H9 (cell line): Measurements from ENCODE around the gene LPCAT1. TPM values are rescaled to one million over a fixed set of nuclear protein-coding genes. Genes with fewer than 3 reads are reported as not detected.

Experiments
- DNase-seq: peaks from one replicate; pipeline ENCODE4 v3.0.0-alpha.2; 2017
- H2AFZ ChIP-seq: one replicate; pipeline ENCODE4 v1.6.1; 2013; ENCODE audit warnings: mild to moderate bottlenecking, low read length, control low read depth, moderate library complexity
- H2AK5ac ChIP-seq: 2 replicates; pipeline ENCODE4 v1.6.1; 2013; ENCODE audit warnings: low read length, control low read depth, mixed read lengths; ENCODE audit not compliant: insufficient read length
- H2BK120ac ChIP-seq: one replicate; pipeline ENCODE4 v1.6.1; 2013; ENCODE audit warnings: low read depth, mild to moderate bottlenecking, low read length, control low read depth, inconsistent platforms; ENCODE audit not compliant: poor library complexity, severe bottlenecking
- H2BK12ac ChIP-seq: 2 replicates; pipeline ENCODE4 v1.6.1; 2013; ENCODE audit warnings: low read length, control low read depth, mixed read lengths, low read depth; ENCODE audit not compliant: insufficient read length
- H2BK15ac ChIP-seq: 2 replicates; pipeline ENCODE4 v1.6.1; 2013; ENCODE audit warnings: low read depth, low read length, control low read depth
- H2BK20ac ChIP-seq: one replicate; pipeline ENCODE4 v1.6.1; 2013; ENCODE audit warnings: low read depth, mild to moderate bottlenecking, low read length, control low read depth, inconsistent platforms; ENCODE audit not compliant: poor library complexity, severe bottlenecking
- H2BK5ac ChIP-seq: 2 replicates; pipeline ENCODE4 v1.6.1; 2013; ENCODE audit warnings: low read length, control low read depth, mixed read lengths; ENCODE audit not compliant: insufficient read length
- H3K14ac ChIP-seq: 2 replicates; pipeline ENCODE4 v1.6.1; 2013; ENCODE audit warnings: low read length, control low read depth; ENCODE audit not compliant: insufficient read depth
- H3K18ac ChIP-seq: 2 replicates; pipeline ENCODE4 v1.6.1; 2013; ENCODE audit warnings: low read depth, mild to moderate bottlenecking, mixed read lengths, low read length, control low read depth; ENCODE audit not compliant: insufficient read length
- H3K23ac ChIP-seq: 2 replicates; pipeline ENCODE4 v1.6.1; 2013; ENCODE audit warnings: low read length, control low read depth, mixed read lengths, low read depth; ENCODE audit not compliant: insufficient read length
- H3K23me2 ChIP-seq: 2 replicates; pipeline ENCODE4 v1.6.1; 2013; ENCODE audit warnings: low read depth, mild to moderate bottlenecking, mixed read lengths, low read length, control low read depth; ENCODE audit not compliant: insufficient read length, poor library complexity, severe bottlenecking
- H3K27ac ChIP-seq: 2 replicates; pipeline ENCODE4 v1.5.1; 2013; ENCODE audit warnings: low read length, control low read depth, mixed read lengths, low read depth; ENCODE audit not compliant: insufficient read length
- H3K27me3 ChIP-seq: 2 replicates; pipeline ENCODE4 v1.6.1; 2013; ENCODE audit warnings: low read length, control low read depth, inconsistent platforms; ENCODE audit not compliant: insufficient read depth
- H3K4ac ChIP-seq: 2 replicates; pipeline ENCODE4 v1.6.1; 2013; ENCODE audit warnings: low read depth, mild to moderate bottlenecking, control low read depth, inconsistent platforms, low read length, moderate library complexity
- H3K4me1 ChIP-seq: 2 replicates; pipeline ENCODE4 v1.6.1; 2013; ENCODE audit warnings: low read length, control low read depth, inconsistent platforms; ENCODE audit not compliant: insufficient read depth
- H3K4me2 ChIP-seq: 2 replicates; pipeline ENCODE4 v1.6.1; 2013; ENCODE audit warnings: low read length, control low read depth, mixed read lengths; ENCODE audit not compliant: insufficient read length, insufficient read depth
- H3K56ac ChIP-seq: 2 replicates; pipeline ENCODE4 v1.6.1; 2013; ENCODE audit warnings: low read depth, mild to moderate bottlenecking, mixed read lengths, low read length, control low read depth; ENCODE audit not compliant: insufficient read length
- H3K79me1 ChIP-seq: 2 replicates; pipeline ENCODE4 v1.6.1; 2013; ENCODE audit warnings: low read depth, mild to moderate bottlenecking, moderate library complexity, low read length, control low read depth, inconsistent platforms; ENCODE audit not compliant: insufficient read depth, poor library complexity, severe bottlenecking
- H3K79me2 ChIP-seq: 2 replicates; pipeline ENCODE4 v1.6.1; 2013; ENCODE audit warnings: low read length, control low read depth, inconsistent platforms; ENCODE audit not compliant: insufficient read depth
- H3K9ac ChIP-seq: 2 replicates; pipeline ENCODE4 v1.6.1; 2013; ENCODE audit warnings: low read length, control low read depth, mixed read lengths; ENCODE audit not compliant: insufficient read length; ENCODE audit errors: extremely low read depth
- H3K9me3 ChIP-seq: one replicate; pipeline ENCODE4 v1.6.1; 2013; ENCODE audit warnings: low read depth, low read length, inconsistent platforms; ENCODE audit not compliant: control insufficient read depth
- H3T11ph ChIP-seq: one replicate; pipeline ENCODE4 v1.6.1; 2013; ENCODE audit warnings: mild to moderate bottlenecking, low read length, control low read depth, inconsistent platforms
- H4K20me1 ChIP-seq: one replicate; pipeline ENCODE4 v1.6.1; 2013; ENCODE audit not compliant: control insufficient read depth, insufficient read length, insufficient read depth
- H4K5ac ChIP-seq: 2 replicates; pipeline ENCODE4 v1.6.1; 2013; ENCODE audit warnings: low read depth, mild to moderate bottlenecking, mixed read lengths, low read length, control low read depth; ENCODE audit not compliant: insufficient read length
- H4K8ac ChIP-seq: replicated peaks from 2 replicates; pipeline ENCODE4 v1.6.1; 2013; ENCODE audit warnings: low read length, control low read depth, mixed read lengths, low read depth; ENCODE audit not compliant: insufficient read length
- H4K91ac ChIP-seq: 2 replicates; pipeline ENCODE4 v1.6.1; 2013; ENCODE audit warnings: low read depth, mild to moderate bottlenecking, moderate library complexity, mixed read lengths, low read length, control low read depth; ENCODE audit not compliant: insufficient read length
- H3K27ac Mint-ChIP-seq, 3 experiments: 2 replicates in 2 of 3; 3 replicates in 1 of 3; pipeline ENCODE4 v1.8.0; 2020 to 2021; ENCODE audit warnings: mixed read lengths in 3 of 3, mild to moderate bottlenecking in 1 of 3, moderate library complexity in 1 of 3
- H3K27me3 Mint-ChIP-seq: 2 replicates; pipeline ENCODE4 v1.8.0; 2021; ENCODE audit warnings: low read depth, mild to moderate bottlenecking, moderate library complexity, mixed read lengths
- H3K36me3 Mint-ChIP-seq, 3 experiments: 2 replicates in 2 of 3; 3 replicates in 1 of 3; pipeline ENCODE4 v1.8.0; 2020 to 2021; ENCODE audit warnings: low read depth in 3 of 3, mixed read lengths in 3 of 3; ENCODE audit not compliant: insufficient read depth in 1 of 3
- H3K4me1 Mint-ChIP-seq, 2 experiments: 2 replicates each; pipeline ENCODE4 v1.8.0; 2020; ENCODE audit warnings: mixed read lengths in 2 of 2
- H3K4me3 Mint-ChIP-seq, 2 experiments: 2 replicates in 1 of 2; 3 replicates in 1 of 2; pipeline ENCODE4 v1.8.0; 2020 to 2021; ENCODE audit warnings: mild to moderate bottlenecking in 2 of 2, mixed read lengths in 2 of 2, moderate library complexity in 1 of 2
- H3K9me3 Mint-ChIP-seq, 2 experiments: 2 replicates in 1 of 2; 3 replicates in 1 of 2; pipeline ENCODE4 v1.8.0; 2020; ENCODE audit warnings: mild to moderate bottlenecking in 2 of 2, mixed read lengths in 2 of 2, moderate library complexity in 1 of 2
- WGBS: extraction: QIAGEN DNeasy Blood & Tissue Kit; methylation state at CpG from one replicate; pipeline ENCODE4 v1.1.7; 2013; ENCODE audit warnings: missing lambda C conversion rate, low lambda C conversion rate, mixed read lengths; ENCODE audit not compliant: insufficient read length; ENCODE audit errors: extremely low coverage; 5-methylcytosine and 5-hydroxymethylcytosine counted together
- total RNA-seq: library from RNA; stranded (reverse); gene quantifications from 2 replicates; pipeline ENCODE4 v1.2.1, GENCODE V29; 2021
- TF ChIP-seq, protein P1 (sequence below): fragments of 200-600 bp; sonication (generic); conservative IDR thresholded peaks from 3 replicates; pipeline ENCODE4 v1.8.0; 2021; ENCODE audit warnings: antibody characterized with exemption, mild to moderate bottlenecking

The LPCAT1 gene
- total RNA-seq, 1 experiment from 2014 or later: 231 TPM

- H3K79me2 ChIP-seq: peaks cover 57% of the 10 kb centered on the region; the same call in 1 of the 2 replicates
- H3T11ph ChIP-seq: no peak overlapping the region
- DNase-seq: no peak
- H3K27me3 Mint-ChIP-seq: no peaks in the 10 kb centered on the region
- H3K79me1 ChIP-seq: peaks cover 10% of the 10 kb centered on the region
- no peak overlapping the region for H3K4me3 Mint-ChIP-seq
- no peaks in the 10 kb centered on the region for H3K9me3 Mint-ChIP-seq
- H3K56ac ChIP-seq: no peak overlapping the region
- H2BK12ac ChIP-seq: no peak overlapping the region
- H2AFZ ChIP-seq: no peak overlapping the region
- no peak overlapping the region for H2BK5ac ChIP-seq
- H3K27me3 ChIP-seq: no peaks in the 10 kb centered on the region
- no peak overlapping the region for H4K8ac ChIP-seq
- H2BK120ac ChIP-seq: no peak overlapping the region
- H3K18ac ChIP-seq: no peak overlapping the region
- no peaks in the 10 kb centered on the region for H3K9me3 ChIP-seq
- no peak overlapping the region for H2BK20ac ChIP-seq
- H4K5ac ChIP-seq: no peak overlapping the region
- H3K4ac ChIP-seq: no peak overlapping the region
- no peak overlapping the region for H3K23ac ChIP-seq
- H3K36me3 Mint-ChIP-seq: peaks cover 10 to 43% (median 34%) of the 10 kb centered on the region in 3 experiments; a peak in 6 of 7 replicates
- H4K91ac ChIP-seq: no peak overlapping the region
- TF ChIP-seq, protein P1, sequence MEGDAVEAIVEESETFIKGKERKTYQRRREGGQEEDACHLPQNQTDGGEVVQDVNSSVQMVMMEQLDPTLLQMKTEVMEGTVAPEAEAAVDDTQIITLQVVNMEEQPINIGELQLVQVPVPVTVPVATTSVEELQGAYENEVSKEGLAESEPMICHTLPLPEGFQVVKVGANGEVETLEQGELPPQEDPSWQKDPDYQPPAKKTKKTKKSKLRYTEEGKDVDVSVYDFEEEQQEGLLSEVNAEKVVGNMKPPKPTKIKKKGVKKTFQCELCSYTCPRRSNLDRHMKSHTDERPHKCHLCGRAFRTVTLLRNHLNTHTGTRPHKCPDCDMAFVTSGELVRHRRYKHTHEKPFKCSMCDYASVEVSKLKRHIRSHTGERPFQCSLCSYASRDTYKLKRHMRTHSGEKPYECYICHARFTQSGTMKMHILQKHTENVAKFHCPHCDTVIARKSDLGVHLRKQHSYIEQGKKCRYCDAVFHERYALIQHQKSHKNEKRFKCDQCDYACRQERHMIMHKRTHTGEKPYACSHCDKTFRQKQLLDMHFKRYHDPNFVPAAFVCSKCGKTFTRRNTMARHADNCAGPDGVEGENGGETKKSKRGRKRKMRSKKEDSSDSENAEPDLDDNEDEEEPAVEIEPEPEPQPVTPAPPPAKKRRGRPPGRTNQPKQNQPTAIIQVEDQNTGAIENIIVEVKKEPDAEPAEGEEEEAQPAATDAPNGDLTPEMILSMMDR: no peak
- no peak overlapping the region for H3K27ac ChIP-seq
- no peaks in the 10 kb centered on the region for H3K23me2 ChIP-seq
- H3K14ac ChIP-seq: no peak overlapping the region
- peaks cover 5% of the 10 kb centered on the region; the same call in 1 of the 2 replicates for H3K4me1 ChIP-seq
- no peak overlapping the region for H2BK15ac ChIP-seq
- WGBS: no CpG with 5 or more reads among the region's 12 CpGs
- peaks cover 2% of the 10 kb centered on the region for H4K20me1 ChIP-seq
- H3K9ac ChIP-seq: no peak overlapping the region
- no peak overlapping the region for H3K4me2 ChIP-seq
- H3K4me1 Mint-ChIP-seq: peaks cover 55 to 57% of the 10 kb centered on the region in 2 experiments
- no peak overlapping the region for H2AK5ac ChIP-seq
- H3K27ac Mint-ChIP-seq: no peak overlapping the region
Observed at GRCh38 chr5:1504617-1505016, 19.1 kb downstream of the LPCAT1 start.
